NCI-H1930 (cell line): ENCODE results near the gene PCDHGA7.
A peak's percentile ranks its signal among the peaks of the same experiment; 100 is the strongest.
"Not testable (repeated sequence)": the region's sequence is repeated elsewhere in the genome, so short reads cannot be mapped to it uniquely, and the experiment has no call there.

ENCODE experiments used
- DNase-seq, 2 experiments: peaks; one replicate each; lab custom pipeline; 2025; lab: John Stamatoyannopoulos, UW

The PCDHGA7 gene

GRCh38 chr5:141382469-141383294 is at the start of gene PCDHGA7:
Gene PCDHGA7 (plus strand): TSS chr5:141382742. CDS start chr5:141382900, 158 bp downstream.
- no peak for DNase-seq

GRCh38 chr5:141338538-141339306 is 43.8 kb upstream of the PCDHGA7 start, which contains the start of gene PCDHGA2:
Gene PCDHGA2 (plus strand): TSS chr5:141338760.
- no peak for DNase-seq

- DNase-seq = not testable (repeated sequence)
Observed at GRCh38 chr5:141340781-141341354, 41.7 kb upstream of the PCDHGA7 start.

- DNase-seq = no peak
Observed at GRCh38 chr5:141342773-141343172, 39.8 kb upstream of the PCDHGA7 start.

- no peak for DNase-seq
Observed at GRCh38 chr5:141343242-141343952, 39.1 kb upstream of the PCDHGA7 start, which contains the start of gene PCDHGA3. Gene PCDHGA3 (plus strand): TSS chr5:141343829. CDS start chr5:141344034, 205 bp downstream.

GRCh38 chr5:141343953-141344463 is 38.5 kb upstream of the PCDHGA7 start:
- no peak for DNase-seq

- DNase-seq = no peak
Observed at GRCh38 chr5:141345327-141345726, 37.2 kb upstream of the PCDHGA7 start.

- not testable (repeated sequence) for DNase-seq
Observed at GRCh38 chr5:141346017-141346416, 36.5 kb upstream of the PCDHGA7 start.

GRCh38 chr5:141349917-141350619 is 32.5 kb upstream of the PCDHGA7 start, which contains the start of gene PCDHGB1:
Gene PCDHGB1 (plus strand): TSS chr5:141350099. CDS start chr5:141350261, 162 bp downstream.
- DNase-seq = peak; percentile 64 to 72

GRCh38 chr5:141351591-141351990 is 31.0 kb upstream of the PCDHGA7 start:
- DNase-seq = no peak

- no peak for DNase-seq
Observed at GRCh38 chr5:141354900-141355469, 27.6 kb upstream of the PCDHGA7 start, which contains the start of gene PCDHGA4. Gene PCDHGA4 (plus strand): TSS chr5:141355021. CDS start chr5:141355108, 87 bp downstream.

GRCh38 chr5:141355641-141356040 is 26.9 kb upstream of the PCDHGA7 start:
- DNase-seq = no peak

GRCh38 chr5:141356133-141356532 is 26.4 kb upstream of the PCDHGA7 start:
- no peak for DNase-seq

GRCh38 chr5:141356950-141357349 is 25.6 kb upstream of the PCDHGA7 start:
- no peak for DNase-seq

- no peak for DNase-seq
Observed at GRCh38 chr5:141359790-141360426, 22.6 kb upstream of the PCDHGA7 start, which contains the start of gene PCDHGB2. Gene PCDHGB2 (plus strand): TSS chr5:141359994. CDS start chr5:141360136, 142 bp downstream.

- DNase-seq = no peak
Observed at GRCh38 chr5:141360685-141361084, 21.9 kb upstream of the PCDHGA7 start.

GRCh38 chr5:141362719-141363118 is 19.8 kb upstream of the PCDHGA7 start:
- DNase-seq = no peak

- no peak for DNase-seq
Observed at GRCh38 chr5:141363952-141364660, 18.4 kb upstream of the PCDHGA7 start, which contains the start of gene PCDHGA5. Gene PCDHGA5 (plus strand): TSS chr5:141364162. CDS start chr5:141364331, 169 bp downstream.
